Mammary epithelial cell (primary cell): ENCODE data around the gene ZMYM5.

Source experiments
- EZH2 ChIP-seq: IDR thresholded peaks from 2 replicates; pipeline ENCODE4 v1.6.1; 2012; ENCODE audit warnings: low read length, inconsistent platforms, borderline replicate concordance
- TF ChIP-seq, protein P1 (sequence below), 2 donors: IDR thresholded peaks in 1 of 2; conservative IDR thresholded peaks in 1 of 2; 2 replicates each; pipeline ENCODE4 v1.5.1; 2011 to 2012; ENCODE audit warnings: inconsistent platforms in 2 of 2, low read length in 2 of 2, mild to moderate bottlenecking in 2 of 2, control low read depth in 1 of 2, low read depth in 1 of 2; ENCODE audit not compliant: insufficient read depth in 1 of 2; ENCODE audit errors: extremely low read depth in 1 of 2

DNA sequence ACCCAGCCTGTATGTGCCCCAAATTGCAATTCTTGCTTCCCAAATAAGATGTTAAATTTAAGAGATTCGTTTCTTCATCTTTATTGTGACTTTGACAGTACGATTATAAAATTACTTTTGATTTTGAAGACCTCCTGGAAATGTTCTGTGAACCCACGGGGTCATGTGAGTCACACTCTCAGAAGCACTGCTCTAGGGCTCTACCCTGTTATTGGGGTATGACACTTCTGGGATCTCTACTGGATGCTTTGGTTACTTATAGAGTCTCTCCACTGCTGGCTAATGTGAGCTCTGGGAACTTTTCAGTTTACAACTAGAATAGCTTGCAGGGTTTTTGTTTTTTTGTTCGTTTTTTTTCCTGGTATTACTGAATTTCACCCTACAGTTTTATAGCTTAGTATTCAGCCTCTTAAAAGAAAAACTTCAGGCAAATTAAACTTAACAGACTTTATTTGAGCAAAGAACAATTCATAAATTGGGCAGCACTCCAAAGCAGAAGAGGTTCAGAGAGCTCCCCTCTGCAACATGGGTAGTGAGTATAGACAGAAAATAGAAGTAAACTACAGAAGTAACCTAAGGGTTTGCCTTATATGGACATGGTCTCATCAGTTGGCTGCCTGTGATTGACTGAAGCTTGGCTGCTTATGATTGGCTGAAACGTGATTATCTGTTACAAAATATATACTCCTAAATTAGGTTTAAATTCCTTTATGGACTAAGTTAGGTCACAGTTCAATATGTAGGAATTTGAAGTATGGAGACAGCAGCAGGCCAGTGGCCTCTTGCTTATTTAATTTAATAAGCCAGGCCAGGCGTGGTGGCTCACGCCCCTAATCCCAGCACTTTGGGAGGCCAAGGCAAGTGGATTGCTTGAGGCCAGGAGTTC is 52.2 kb downstream of the ZMYM5 start:
- TF ChIP-seq, protein P1, sequence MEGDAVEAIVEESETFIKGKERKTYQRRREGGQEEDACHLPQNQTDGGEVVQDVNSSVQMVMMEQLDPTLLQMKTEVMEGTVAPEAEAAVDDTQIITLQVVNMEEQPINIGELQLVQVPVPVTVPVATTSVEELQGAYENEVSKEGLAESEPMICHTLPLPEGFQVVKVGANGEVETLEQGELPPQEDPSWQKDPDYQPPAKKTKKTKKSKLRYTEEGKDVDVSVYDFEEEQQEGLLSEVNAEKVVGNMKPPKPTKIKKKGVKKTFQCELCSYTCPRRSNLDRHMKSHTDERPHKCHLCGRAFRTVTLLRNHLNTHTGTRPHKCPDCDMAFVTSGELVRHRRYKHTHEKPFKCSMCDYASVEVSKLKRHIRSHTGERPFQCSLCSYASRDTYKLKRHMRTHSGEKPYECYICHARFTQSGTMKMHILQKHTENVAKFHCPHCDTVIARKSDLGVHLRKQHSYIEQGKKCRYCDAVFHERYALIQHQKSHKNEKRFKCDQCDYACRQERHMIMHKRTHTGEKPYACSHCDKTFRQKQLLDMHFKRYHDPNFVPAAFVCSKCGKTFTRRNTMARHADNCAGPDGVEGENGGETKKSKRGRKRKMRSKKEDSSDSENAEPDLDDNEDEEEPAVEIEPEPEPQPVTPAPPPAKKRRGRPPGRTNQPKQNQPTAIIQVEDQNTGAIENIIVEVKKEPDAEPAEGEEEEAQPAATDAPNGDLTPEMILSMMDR (conservative IDR thresholded peaks at IDR 0.05 in 1 of 2, IDR thresholded peaks at IDR 0.05 in 1 of 2; ENCODE audit: extremely low read depth in 1 of 2, insufficient read depth in 1 of 2, low read depth in 1 of 2, low read length in 2 of 2) = no peak
- TF ChIP-seq EZH2 = no peak
